GM19023 (cell line): ENCODE measurements around the gene NCBP1.

Experiments used
- ATAC-seq: cut with Tn5 transposase; IDR thresholded peaks from one replicate; pipeline ENCODE4 v1.9.1; 2021; ENCODE audit warnings: mild to moderate bottlenecking, moderate library complexity; ENCODE audit not compliant: unreplicated experiment

NCBP1 gene

GRCh38 chr9:97706246-97706645 is 72.6 kb downstream of the NCBP1 start:
- ATAC-seq = no peak

GRCh38 chr9:97710356-97711222 is 77.0 kb downstream of the NCBP1 start:
- no peak for ATAC-seq

- ATAC-seq = no peak
Measured at GRCh38 chr9:97711223-97711626, 77.6 kb downstream of the NCBP1 start.

DNA sequence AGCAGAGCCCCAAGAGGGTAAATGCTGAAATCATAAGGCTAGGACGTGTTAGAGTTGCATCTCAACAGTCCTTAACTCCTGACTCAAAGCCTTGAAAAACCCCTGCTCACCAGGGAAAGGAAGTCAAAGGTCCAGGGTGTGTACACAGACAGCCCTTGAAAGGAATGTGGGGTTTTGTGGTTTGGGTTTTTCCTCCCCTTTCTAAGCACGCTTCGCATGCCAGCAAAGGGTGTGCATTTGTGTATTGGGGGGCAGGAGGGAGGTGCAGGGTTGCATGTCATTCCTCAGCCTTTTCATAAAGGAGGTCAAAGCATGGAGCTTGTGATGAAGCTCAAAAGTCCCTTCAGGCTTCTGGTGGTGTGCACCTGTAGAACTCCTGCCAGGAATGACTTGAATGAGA is 80.8 kb downstream of the NCBP1 start:
- no peak for ATAC-seq

- no peak for ATAC-seq
Measured at GRCh38 chr9:97717866-97718265, 84.2 kb downstream of the NCBP1 start.

DNA sequence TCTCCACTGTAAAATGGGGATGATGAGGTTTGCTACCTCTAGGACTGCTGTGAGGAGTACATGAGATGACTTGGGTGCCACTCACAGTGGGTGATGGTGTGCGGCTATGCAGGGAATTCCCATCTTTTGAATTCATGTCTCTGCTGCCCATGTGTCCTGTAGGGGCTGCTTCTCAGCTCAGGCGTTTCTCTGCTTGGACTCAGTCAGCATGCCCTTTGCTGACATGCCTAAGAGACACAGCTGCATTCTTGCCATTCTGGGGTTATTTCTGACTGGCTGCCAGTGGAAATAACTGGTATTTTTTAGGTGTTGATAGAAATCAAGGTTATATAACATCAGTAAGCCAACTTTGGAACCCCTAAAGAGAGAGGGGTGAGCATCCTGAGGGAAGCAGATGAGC is 87.8 kb downstream of the NCBP1 start:
- ATAC-seq = no peak

GRCh38 chr9:97722331-97722730 is 88.7 kb downstream of the NCBP1 start:
- ATAC-seq = no peak
